ENCODE data around the gene CMIP.

GRCh38 chr16:81657224-81657623 lies 212.6 kb downstream of the CMIP start:
- no peak for TF ChIP-seq CTCF (IDR thresholded peaks at IDR 0.05)
- TF ChIP-seq POLR2A (IDR thresholded peaks at IDR 0.05), result no peak
